ENCODE results near the gene CDKN2D.

DNA sequence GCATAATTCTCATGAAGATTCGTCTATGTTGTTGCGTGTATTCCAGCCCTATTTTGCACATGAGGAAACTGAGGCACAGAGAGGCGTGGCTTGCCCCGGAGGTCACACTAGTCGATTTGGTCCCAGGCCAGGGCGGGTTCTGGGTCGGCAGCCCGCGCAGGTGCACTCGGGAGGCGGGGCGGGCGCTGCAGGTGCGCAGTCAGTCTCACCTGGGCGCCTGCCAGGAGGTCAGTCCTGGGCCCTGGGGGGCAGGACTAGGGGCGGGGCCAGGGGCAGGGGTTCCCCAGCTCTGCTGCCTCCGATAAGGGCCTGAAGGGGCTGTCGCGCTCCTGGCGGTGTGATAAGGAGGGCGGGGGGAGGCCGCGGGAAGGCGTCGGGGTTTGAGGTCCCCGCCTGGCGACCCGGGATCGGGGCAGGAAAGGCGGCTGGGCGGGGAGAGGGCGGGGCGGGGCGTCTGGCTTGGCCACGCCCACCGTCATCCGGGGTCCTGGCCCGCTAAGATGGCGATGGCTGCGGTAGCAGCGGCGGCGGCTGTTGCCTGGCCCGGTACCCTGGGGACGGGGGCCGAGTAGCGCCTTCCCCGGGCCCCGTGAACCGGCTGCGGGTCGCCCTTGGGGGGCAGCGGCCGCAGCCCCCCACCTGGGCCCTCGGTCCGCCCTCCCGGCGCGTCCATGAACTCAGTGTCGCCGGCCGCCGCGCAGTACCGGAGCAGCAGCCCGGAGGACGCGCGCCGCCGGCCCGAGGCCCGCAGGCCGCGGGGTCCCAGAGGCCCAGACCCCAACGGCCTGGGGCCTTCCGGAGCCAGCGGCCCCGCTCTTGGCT, 25.1 kb downstream of the CDKN2D start, which contains the start of gene ATG4D:
- TF ChIP-seq, protein P1, sequence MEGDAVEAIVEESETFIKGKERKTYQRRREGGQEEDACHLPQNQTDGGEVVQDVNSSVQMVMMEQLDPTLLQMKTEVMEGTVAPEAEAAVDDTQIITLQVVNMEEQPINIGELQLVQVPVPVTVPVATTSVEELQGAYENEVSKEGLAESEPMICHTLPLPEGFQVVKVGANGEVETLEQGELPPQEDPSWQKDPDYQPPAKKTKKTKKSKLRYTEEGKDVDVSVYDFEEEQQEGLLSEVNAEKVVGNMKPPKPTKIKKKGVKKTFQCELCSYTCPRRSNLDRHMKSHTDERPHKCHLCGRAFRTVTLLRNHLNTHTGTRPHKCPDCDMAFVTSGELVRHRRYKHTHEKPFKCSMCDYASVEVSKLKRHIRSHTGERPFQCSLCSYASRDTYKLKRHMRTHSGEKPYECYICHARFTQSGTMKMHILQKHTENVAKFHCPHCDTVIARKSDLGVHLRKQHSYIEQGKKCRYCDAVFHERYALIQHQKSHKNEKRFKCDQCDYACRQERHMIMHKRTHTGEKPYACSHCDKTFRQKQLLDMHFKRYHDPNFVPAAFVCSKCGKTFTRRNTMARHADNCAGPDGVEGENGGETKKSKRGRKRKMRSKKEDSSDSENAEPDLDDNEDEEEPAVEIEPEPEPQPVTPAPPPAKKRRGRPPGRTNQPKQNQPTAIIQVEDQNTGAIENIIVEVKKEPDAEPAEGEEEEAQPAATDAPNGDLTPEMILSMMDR (IDR thresholded peaks at IDR 0.05) = no peak
- no peak for TF ChIP-seq EZH2 (IDR thresholded peaks at IDR 0.05)
